K562 (cell line): ENCODE measurements around the gene TEAD3. TPM values are rescaled to one million over a fixed set of nuclear protein-coding genes. Genes with fewer than 3 reads are reported as not detected.

Experiments used
- CCNT2 ChIP-seq: IDR thresholded peaks from 2 replicates; pipeline ENCODE4 v1.6.1; 2011; ENCODE audit warnings: borderline replicate concordance, low read depth, mild to moderate bottlenecking, moderate library complexity, mixed read lengths, low read length; ENCODE audit not compliant: insufficient read length; ENCODE audit errors: extremely low read depth
- CHD1 ChIP-seq: fragments of 200-600 bp; sonication (generic); IDR thresholded peaks from one replicate; pipeline ENCODE4 v1.6.1; 2012; ENCODE audit warnings: mild to moderate bottlenecking, moderate library complexity, low read length, inconsistent platforms
- GTF2A2 ChIP-seq: IDR thresholded peaks from 2 replicates; pipeline ENCODE4 v1.6.1; 2016; ENCODE audit warnings: mild to moderate bottlenecking, missing genetic modification characterization, missing compliant biosample characterization
- GTF2E2 ChIP-seq: fragments of 200-800 bp; sonication (Bioruptor generic); IDR thresholded peaks from 2 replicates; pipeline ENCODE4 v1.6.1; 2016; ENCODE audit warnings: missing genetic modification characterization, missing compliant biosample characterization
- JUN ChIP-seq, 2 experiments: sonication (generic) in 1 of 2; formaldehyde crosslinking in 1 of 2; IDR thresholded peaks; 2 replicates each; pipeline versions ENCODE4 v1.6.1 to v1.8.0; 2012 to 2022; ENCODE audit warnings: borderline replicate concordance in 2 of 2, mild to moderate bottlenecking in 2 of 2, improper control_type of control experiment in 1 of 2, low read depth in 1 of 2, low read length in 1 of 2, missing genetic modification reagents in 1 of 2
- MAZ ChIP-seq, 2 experiments: fragments of 450-650 bp in 1 of 2; sonication (generic) in 1 of 2; formaldehyde crosslinking; IDR thresholded peaks in 1 of 2; conservative IDR thresholded peaks in 1 of 2; 2 replicates each; pipeline versions ENCODE4 v1.4.0 to v1.5.0; 2020; ENCODE audit warnings: mild to moderate bottlenecking in 1 of 2, missing genetic modification reagents in 1 of 2
- NCOA6 ChIP-seq: fragments of 450-650 bp; IDR thresholded peaks from 2 replicates; pipeline ENCODE4 v1.6.1; 2017; ENCODE audit warnings: mild to moderate bottlenecking
- POLR2AphosphoS2 ChIP-seq: IDR thresholded peaks from 2 replicates; pipeline ENCODE4 v1.6.1; 2012; ENCODE audit warnings: low read length, improper control_type of control experiment
- POLR2B ChIP-seq: fragments of 450-650 bp; IDR thresholded peaks from 2 replicates; pipeline ENCODE4 v1.6.1; 2018; ENCODE audit warnings: low read depth; ENCODE audit not compliant: partially characterized antibody
- SIRT6 ChIP-seq: IDR thresholded peaks from one replicate; pipeline ENCODE4 v1.6.1; 2012; ENCODE audit warnings: low read depth, mild to moderate bottlenecking, control low read depth, inconsistent platforms, low read length, moderate library complexity
- SUPT5H ChIP-seq: fragments of 450-650 bp; IDR thresholded peaks from 2 replicates; pipeline ENCODE4 v1.6.1; 2016
- ZBTB8A ChIP-seq: fragments of 450-650 bp; IDR thresholded peaks from 2 replicates; pipeline ENCODE4 v1.6.1; 2018; ENCODE audit warnings: mild to moderate bottlenecking, moderate library complexity; ENCODE audit not compliant: partially characterized antibody
- ZNF174 ChIP-seq: fragments of 250-450 bp; sonication (Bioruptor Pico); IDR thresholded peaks from 2 replicates; pipeline ENCODE4 v1.4.0; 2020; ENCODE audit warnings: mild to moderate bottlenecking
- ZNF184 ChIP-seq: sonication (generic); formaldehyde crosslinking; IDR thresholded peaks from 2 replicates; pipeline ENCODE4 v1.5.0; 2020; ENCODE audit warnings: missing genetic modification reagents
- ZNF436 ChIP-seq: fragments of 250-450, 450-650 bp; sonication (Bioruptor Pico); formaldehyde crosslinking; IDR thresholded peaks from 2 replicates; pipeline ENCODE4 v1.7.0; 2020; ENCODE audit warnings: mild to moderate bottlenecking
- polyA plus RNA-seq, 8 experiments: library from polyadenylated mRNA; depleted of rRNA in 4 of 8; stranded (reverse) in 5 of 8; unstranded in 3 of 8; fragments of >200 nt; fragmentation: Nextera tagmentation in 2 of 8; fragmentation: Illumina TruSeq in 1 of 8; extraction: Ambion mirVana in 2 of 8; extraction: Trizol in 1 of 8; gene quantifications; 2 replicates each; pipeline versions ENCODE4 v1.2.1 to v1.2.3, GENCODE V29; 2011 to 2014; ENCODE audit warnings: inconsistent platforms in 1 of 8, missing spikeins in 1 of 8
- total RNA-seq, 7 experiments: library from RNA; depleted of rRNA in 6 of 7; stranded (reverse); fragments of >200 nt in 6 of 7; fragmentation: Illumina TruSeq in 2 of 7; extraction: Trizol in 2 of 7; gene quantifications; 2 replicates each; pipeline versions ENCODE4 v1.2.1 to v1.2.3, GENCODE V29; 2011 to 2021; ENCODE audit warnings: low replicate concordance in 1 of 7
- TF ChIP-seq, protein P1 (sequence below): fragments of 450-650 bp; formaldehyde crosslinking; IDR thresholded peaks from 2 replicates; pipeline ENCODE4 v1.4.0; 2020; ENCODE audit warnings: mild to moderate bottlenecking, mixed read lengths
- TF ChIP-seq, protein P2 (sequence below), 2 experiments: IDR thresholded peaks in 1 of 2; conservative IDR thresholded peaks in 1 of 2; 2 replicates each; pipeline ENCODE4 v1.6.1; 2016; ENCODE audit warnings: low read depth in 2 of 2, mild to moderate bottlenecking in 1 of 2, missing compliant biosample characterization in 1 of 2, missing genetic modification characterization in 1 of 2, moderate library complexity in 1 of 2
- TF ChIP-seq, protein P3 (sequence below): fragments of 150-350 bp; conservative IDR thresholded peaks from 2 replicates; pipeline ENCODE4 v1.6.1; 2014; ENCODE audit warnings: low read length
- TF ChIP-seq, protein P4 (sequence below): fragments of 450-650 bp; conservative IDR thresholded peaks from 2 replicates; pipeline ENCODE4 v1.6.1; 2016; ENCODE audit warnings: missing genetic modification characterization, low read depth, mild to moderate bottlenecking, control low read depth, missing compliant biosample characterization

TEAD3 gene
- total and polyA plus RNA-seq, 9 of the 15 experiments (the other 6 are each of a cell fraction or from before 2014, with no cell fraction given) = 0.63 to 13.2 (median 3.3) TPM

DNA sequence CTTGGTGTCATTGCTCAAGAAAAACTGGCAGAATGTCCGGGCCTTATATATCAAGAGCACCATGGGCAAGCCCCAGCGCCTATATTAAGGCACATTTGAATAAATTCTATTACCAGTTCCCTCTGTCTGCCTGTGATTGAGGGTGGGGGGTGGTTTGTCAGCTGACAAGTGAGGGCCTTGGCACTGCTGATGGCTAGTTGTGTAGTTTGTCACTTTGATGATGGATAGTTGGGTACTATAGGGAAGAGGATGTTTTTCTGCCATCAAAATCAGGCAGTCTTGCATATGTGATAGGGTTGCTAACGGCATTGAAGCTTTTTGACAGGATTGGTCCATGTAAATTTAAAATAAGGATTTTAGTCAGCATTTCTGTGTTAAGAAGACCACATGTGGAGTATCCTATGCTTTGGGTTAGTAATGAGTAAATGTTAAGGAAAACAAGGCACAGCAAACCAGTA is 26.2 kb downstream of the TEAD3 start (continued):
- TF ChIP-seq, protein P1, sequence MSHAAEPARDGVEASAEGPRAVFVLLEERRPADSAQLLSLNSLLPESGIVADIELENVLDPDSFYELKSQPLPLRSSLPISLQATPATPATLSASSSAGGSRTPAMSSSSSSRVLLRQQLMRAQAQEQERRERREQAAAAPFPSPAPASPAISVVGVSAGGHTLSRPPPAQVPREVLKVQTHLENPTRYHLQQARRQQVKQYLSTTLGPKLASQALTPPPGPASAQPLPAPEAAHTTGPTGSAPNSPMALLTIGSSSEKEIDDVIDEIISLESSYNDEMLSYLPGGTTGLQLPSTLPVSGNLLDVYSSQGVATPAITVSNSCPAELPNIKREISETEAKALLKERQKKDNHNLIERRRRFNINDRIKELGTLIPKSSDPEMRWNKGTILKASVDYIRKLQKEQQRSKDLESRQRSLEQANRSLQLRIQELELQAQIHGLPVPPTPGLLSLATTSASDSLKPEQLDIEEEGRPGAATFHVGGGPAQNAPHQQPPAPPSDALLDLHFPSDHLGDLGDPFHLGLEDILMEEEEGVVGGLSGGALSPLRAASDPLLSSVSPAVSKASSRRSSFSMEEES (CRISPR knock-in tag) = no peak
- 0 out of 4 replicates have a peak, but pooled peaks of 1 of the 2 experiments have one; percentile 23 for TF ChIP-seq MAZ (CRISPR knock-in tag; conservative IDR thresholded peaks at IDR 0.05 in 1 of 2, IDR thresholded peaks at IDR 0.05 in 1 of 2)
- peak; percentile 86 for TF ChIP-seq SIRT6
- TF ChIP-seq POLR2B = peak; percentile 12
- TF ChIP-seq, protein P2, sequence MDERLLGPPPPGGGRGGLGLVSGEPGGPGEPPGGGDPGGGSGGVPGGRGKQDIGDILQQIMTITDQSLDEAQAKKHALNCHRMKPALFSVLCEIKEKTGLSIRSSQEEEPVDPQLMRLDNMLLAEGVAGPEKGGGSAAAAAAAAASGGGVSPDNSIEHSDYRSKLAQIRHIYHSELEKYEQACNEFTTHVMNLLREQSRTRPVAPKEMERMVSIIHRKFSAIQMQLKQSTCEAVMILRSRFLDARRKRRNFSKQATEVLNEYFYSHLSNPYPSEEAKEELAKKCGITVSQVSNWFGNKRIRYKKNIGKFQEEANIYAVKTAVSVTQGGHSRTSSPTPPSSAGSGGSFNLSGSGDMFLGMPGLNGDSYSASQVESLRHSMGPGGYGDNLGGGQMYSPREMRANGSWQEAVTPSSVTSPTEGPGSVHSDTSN (CRISPR knock-in tag; IDR thresholded peaks at IDR 0.05; ENCODE audit: low read depth) = no peak
- TF ChIP-seq, protein P2 (tag; conservative IDR thresholded peaks at IDR 0.05; ENCODE audit: low read depth) = peak; percentile 29; the same call in 1 of the 2 replicates
- no peak for TF ChIP-seq ZNF436 (CRISPR knock-in tag)
- no peak for TF ChIP-seq ZNF174 (CRISPR knock-in tag)
- no peak for TF ChIP-seq POLR2AphosphoS2
- no peak for TF ChIP-seq NCOA6
- TF ChIP-seq, protein P3, sequence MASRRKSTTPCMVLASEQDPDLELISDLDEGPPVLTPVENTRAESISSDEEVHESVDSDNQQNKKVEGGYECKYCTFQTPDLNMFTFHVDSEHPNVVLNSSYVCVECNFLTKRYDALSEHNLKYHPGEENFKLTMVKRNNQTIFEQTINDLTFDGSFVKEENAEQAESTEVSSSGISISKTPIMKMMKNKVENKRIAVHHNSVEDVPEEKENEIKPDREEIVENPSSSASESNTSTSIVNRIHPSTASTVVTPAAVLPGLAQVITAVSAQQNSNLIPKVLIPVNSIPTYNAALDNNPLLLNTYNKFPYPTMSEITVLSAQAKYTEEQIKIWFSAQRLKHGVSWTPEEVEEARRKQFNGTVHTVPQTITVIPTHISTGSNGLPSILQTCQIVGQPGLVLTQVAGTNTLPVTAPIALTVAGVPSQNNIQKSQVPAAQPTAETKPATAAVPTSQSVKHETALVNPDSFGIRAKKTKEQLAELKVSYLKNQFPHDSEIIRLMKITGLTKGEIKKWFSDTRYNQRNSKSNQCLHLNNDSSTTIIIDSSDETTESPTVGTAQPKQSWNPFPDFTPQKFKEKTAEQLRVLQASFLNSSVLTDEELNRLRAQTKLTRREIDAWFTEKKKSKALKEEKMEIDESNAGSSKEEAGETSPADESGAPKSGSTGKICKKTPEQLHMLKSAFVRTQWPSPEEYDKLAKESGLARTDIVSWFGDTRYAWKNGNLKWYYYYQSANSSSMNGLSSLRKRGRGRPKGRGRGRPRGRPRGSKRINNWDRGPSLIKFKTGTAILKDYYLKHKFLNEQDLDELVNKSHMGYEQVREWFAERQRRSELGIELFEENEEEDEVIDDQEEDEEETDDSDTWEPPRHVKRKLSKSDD = no peak
- TF ChIP-seq GTF2A2 (tag) = no peak
- no peak for TF ChIP-seq ZBTB8A
- no peak for TF ChIP-seq CCNT2
- peak; percentile 3; the same call in 1 of the 2 replicates for TF ChIP-seq SUPT5H
- TF ChIP-seq, protein P4, sequence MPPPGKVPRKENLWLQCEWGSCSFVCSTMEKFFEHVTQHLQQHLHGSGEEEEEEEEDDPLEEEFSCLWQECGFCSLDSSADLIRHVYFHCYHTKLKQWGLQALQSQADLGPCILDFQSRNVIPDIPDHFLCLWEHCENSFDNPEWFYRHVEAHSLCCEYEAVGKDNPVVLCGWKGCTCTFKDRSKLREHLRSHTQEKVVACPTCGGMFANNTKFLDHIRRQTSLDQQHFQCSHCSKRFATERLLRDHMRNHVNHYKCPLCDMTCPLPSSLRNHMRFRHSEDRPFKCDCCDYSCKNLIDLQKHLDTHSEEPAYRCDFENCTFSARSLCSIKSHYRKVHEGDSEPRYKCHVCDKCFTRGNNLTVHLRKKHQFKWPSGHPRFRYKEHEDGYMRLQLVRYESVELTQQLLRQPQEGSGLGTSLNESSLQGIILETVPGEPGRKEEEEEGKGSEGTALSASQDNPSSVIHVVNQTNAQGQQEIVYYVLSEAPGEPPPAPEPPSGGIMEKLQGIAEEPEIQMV = no peak
- no peak for TF ChIP-seq GTF2E2 (tag)
- TF ChIP-seq CHD1 = peak; percentile 46
- TF ChIP-seq JUN (IDR thresholded peaks at IDR 0.05; ENCODE audit: borderline replicate concordance, low read depth, low read length) = no peak
- no peak for TF ChIP-seq JUN (CRISPR knock-in tag; IDR thresholded peaks at IDR 0.05; ENCODE audit: borderline replicate concordance)
- TF ChIP-seq ZNF184 (CRISPR knock-in tag) = no peak
